ENCODE data around the gene LAG3.

DNA sequence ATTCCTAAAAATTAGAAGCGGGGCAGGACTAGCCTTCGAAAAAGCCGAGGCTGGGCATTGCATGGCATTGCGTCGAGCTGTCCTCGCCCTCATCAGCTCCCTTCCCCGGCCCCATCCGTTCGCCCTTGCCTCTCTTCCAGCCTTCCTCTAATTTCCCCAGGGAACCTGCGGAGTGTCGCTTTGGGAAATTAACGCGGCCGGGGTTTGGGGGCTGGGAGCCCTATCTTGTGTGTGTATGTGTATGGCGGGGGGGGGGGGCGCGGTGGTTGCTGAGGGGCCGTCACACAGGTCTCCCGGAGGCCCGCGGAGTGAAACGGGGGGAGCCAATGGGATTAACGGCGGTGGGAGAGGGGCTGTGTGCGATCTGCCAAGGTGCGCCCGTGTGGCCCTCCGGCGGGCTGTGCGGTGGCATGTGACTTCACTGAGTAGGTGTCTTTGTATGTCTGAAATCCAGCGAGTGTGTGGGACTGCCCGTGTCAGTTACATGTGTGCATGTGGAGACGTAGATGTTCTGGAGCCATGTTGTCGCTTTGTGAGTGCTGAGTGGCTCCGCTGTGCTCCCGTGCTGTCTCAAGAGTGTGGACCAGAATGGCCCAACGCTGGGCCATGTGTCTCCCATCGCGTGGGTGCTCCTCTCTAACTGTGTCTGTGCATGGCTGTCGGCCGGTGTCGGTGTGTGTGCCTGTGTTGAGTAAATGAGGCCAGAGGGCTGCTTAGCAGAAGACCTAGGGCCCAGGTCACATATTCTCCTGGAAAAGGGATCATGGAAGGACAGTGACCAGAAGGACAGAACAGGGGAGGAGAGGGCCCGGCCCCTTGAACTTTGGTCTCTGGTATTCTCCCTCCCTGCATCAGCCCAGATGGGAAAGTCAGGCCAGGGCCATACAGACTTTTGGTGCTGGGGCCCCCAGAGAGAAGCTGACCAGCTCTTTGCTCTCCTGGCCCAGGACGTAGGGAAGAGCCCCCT lies 4.7 kb upstream of the LAG3 start:
- no peak for TF ChIP-seq FOXM1 (IDR thresholded peaks at IDR 0.05; ENCODE audit: borderline replicate concordance, low read depth)
- no peak for TF ChIP-seq NFIC (IDR thresholded peaks at IDR 0.05)
- TF ChIP-seq, protein P1, sequence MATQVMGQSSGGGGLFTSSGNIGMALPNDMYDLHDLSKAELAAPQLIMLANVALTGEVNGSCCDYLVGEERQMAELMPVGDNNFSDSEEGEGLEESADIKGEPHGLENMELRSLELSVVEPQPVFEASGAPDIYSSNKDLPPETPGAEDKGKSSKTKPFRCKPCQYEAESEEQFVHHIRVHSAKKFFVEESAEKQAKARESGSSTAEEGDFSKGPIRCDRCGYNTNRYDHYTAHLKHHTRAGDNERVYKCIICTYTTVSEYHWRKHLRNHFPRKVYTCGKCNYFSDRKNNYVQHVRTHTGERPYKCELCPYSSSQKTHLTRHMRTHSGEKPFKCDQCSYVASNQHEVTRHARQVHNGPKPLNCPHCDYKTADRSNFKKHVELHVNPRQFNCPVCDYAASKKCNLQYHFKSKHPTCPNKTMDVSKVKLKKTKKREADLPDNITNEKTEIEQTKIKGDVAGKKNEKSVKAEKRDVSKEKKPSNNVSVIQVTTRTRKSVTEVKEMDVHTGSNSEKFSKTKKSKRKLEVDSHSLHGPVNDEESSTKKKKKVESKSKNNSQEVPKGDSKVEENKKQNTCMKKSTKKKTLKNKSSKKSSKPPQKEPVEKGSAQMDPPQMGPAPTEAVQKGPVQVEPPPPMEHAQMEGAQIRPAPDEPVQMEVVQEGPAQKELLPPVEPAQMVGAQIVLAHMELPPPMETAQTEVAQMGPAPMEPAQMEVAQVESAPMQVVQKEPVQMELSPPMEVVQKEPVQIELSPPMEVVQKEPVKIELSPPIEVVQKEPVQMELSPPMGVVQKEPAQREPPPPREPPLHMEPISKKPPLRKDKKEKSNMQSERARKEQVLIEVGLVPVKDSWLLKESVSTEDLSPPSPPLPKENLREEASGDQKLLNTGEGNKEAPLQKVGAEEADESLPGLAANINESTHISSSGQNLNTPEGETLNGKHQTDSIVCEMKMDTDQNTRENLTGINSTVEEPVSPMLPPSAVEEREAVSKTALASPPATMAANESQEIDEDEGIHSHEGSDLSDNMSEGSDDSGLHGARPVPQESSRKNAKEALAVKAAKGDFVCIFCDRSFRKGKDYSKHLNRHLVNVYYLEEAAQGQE (IDR thresholded peaks at IDR 0.05; ENCODE audit: low read depth) = no peak
- TF ChIP-seq EGR1 (IDR thresholded peaks at IDR 0.05) = no peak
- no peak for TF ChIP-seq CREB1 (IDR thresholded peaks at IDR 0.05; ENCODE audit: low read depth)
- no peak for TF ChIP-seq TCF12 (IDR thresholded peaks at IDR 0.05; ENCODE audit: low read depth)
- TF ChIP-seq, protein P2, sequence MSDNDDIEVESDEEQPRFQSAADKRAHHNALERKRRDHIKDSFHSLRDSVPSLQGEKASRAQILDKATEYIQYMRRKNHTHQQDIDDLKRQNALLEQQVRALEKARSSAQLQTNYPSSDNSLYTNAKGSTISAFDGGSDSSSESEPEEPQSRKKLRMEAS (IDR thresholded peaks at IDR 0.05) = 0 out of 2 replicates have a peak, but pooled peaks have one; percentile 19
- no peak for TF ChIP-seq EP300 (IDR thresholded peaks at IDR 0.05; ENCODE audit: borderline replicate concordance)
- TF ChIP-seq TAF1 (IDR thresholded peaks at IDR 0.05; ENCODE audit: low read depth) = no peak
- no peak for TF ChIP-seq CEBPB (IDR thresholded peaks at IDR 0.05)
- TF ChIP-seq RAD21 (IDR thresholded peaks at IDR 0.05; ENCODE audit: low read depth) = no peak

Data from Ishikawa (cell line).